T1000 (cell line): ENCODE measurements around the gene EFCAB9.
"Not testable (repeated sequence)": the region's sequence is repeated elsewhere in the genome, so short reads cannot be mapped to it uniquely, and the experiment has no call there.

Experiments used
- DNase-seq: peaks from one replicate; lab custom pipeline; 2025; ENCODE audit warnings: mixed read lengths; lab: John Stamatoyannopoulos, UW

EFCAB9 gene

GRCh38 chr5:172193872-172194271, at the start of gene EFCAB9:
TSS of gene EFCAB9 (plus strand) at chr5:172194172. CDS start at chr5:172194173, 1 bp downstream.
- no peak for DNase-seq

- DNase-seq, result no peak
Measured at GRCh38 chr5:172144291-172144815, 49.6 kb upstream of the EFCAB9 start.

GRCh38 chr5:172144931-172145869, 48.8 kb upstream of the EFCAB9 start:
- DNase-seq, result no peak

- no peak for DNase-seq
Measured at GRCh38 chr5:172145870-172146747, 47.9 kb upstream of the EFCAB9 start.

GRCh38 chr5:172146748-172147092, 47.3 kb upstream of the EFCAB9 start:
- DNase-seq, result no peak

- DNase-seq, result no peak
Measured at GRCh38 chr5:172147857-172148256, 46.1 kb upstream of the EFCAB9 start.

- no peak for DNase-seq
Measured at GRCh38 chr5:172148381-172148780, 45.6 kb upstream of the EFCAB9 start.

- no peak for DNase-seq
Measured at GRCh38 chr5:172149073-172149472, 44.9 kb upstream of the EFCAB9 start.

GRCh38 chr5:172149481-172149880, 44.5 kb upstream of the EFCAB9 start:
- DNase-seq, result not testable (repeated sequence)

- no peak for DNase-seq
Measured at GRCh38 chr5:172150514-172151425, 43.2 kb upstream of the EFCAB9 start.

GRCh38 chr5:172151661-172152210, 42.2 kb upstream of the EFCAB9 start:
- DNase-seq, result no peak

GRCh38 chr5:172153695-172154094, 40.3 kb upstream of the EFCAB9 start:
- DNase-seq, result no peak

- not testable (repeated sequence) for DNase-seq
Measured at GRCh38 chr5:172155101-172155500, 38.9 kb upstream of the EFCAB9 start.

GRCh38 chr5:172156541-172156994, 37.4 kb upstream of the EFCAB9 start:
- no peak for DNase-seq

- no peak for DNase-seq
Measured at GRCh38 chr5:172159016-172159415, 35.0 kb upstream of the EFCAB9 start.

GRCh38 chr5:172160506-172160905, 33.5 kb upstream of the EFCAB9 start:
- no peak for DNase-seq

GRCh38 chr5:172162323-172162986, 31.5 kb upstream of the EFCAB9 start:
- DNase-seq, result no peak

- no peak for DNase-seq
Measured at GRCh38 chr5:172162987-172163343, 31.0 kb upstream of the EFCAB9 start.

- no peak for DNase-seq
Measured at GRCh38 chr5:172163346-172163745, 30.6 kb upstream of the EFCAB9 start.

- no peak for DNase-seq
Measured at GRCh38 chr5:172164769-172165212, 29.2 kb upstream of the EFCAB9 start.
